SK-N-MC (cell line): ENCODE measurements around the gene ORAI3.
A peak's percentile ranks its signal among the peaks of the same experiment; 100 is the strongest.

Experiments
- DNase-seq: peaks from one replicate; pipeline ENCODE4 v3.0.0-alpha.2; 2011; ENCODE audit warnings: low read depth, low spot score
- H3K27ac ChIP-seq: fragments of 200-600 bp; sonication (generic); 2 replicates; pipeline ENCODE4 v1.5.1; 2016; ENCODE audit warnings: mixed run types
- H3K36me3 ChIP-seq: fragments of 200-600 bp; sonication (generic); 2 replicates; pipeline ENCODE4 v1.6.1; 2017; ENCODE audit warnings: antibody characterized with exemption, low read length, mixed read lengths; ENCODE audit not compliant: insufficient read depth
- H3K4me3 ChIP-seq: fragments of 200-600 bp; sonication (generic); 2 replicates; pipeline ENCODE4 v1.5.1; 2016
- H3K9ac ChIP-seq: fragments of 200-600 bp; sonication (generic); 2 replicates; pipeline ENCODE4 v1.8.0; 2017; ENCODE audit warnings: mixed run types, mixed read lengths; ENCODE audit not compliant: insufficient read length
- H3K9me3 ChIP-seq: fragments of 200-600 bp; sonication (generic); 2 replicates; pipeline ENCODE4 v1.6.1; 2017; ENCODE audit warnings: low read depth, mild to moderate bottlenecking, antibody characterized with exemption, low read length, moderate library complexity, mixed read lengths
- EZH2 ChIP-seq: fragments of 200-600 bp; sonication (generic); IDR thresholded peaks from one replicate; pipeline ENCODE4 v1.6.1; 2017; ENCODE audit warnings: antibody characterized with exemption
- FOXP2 ChIP-seq: optimal IDR thresholded peaks from 2 replicates; pipeline ENCODE3; 2011; ENCODE audit warnings: mild to moderate bottlenecking, moderate library complexity; ENCODE audit not compliant: insufficient read depth; ENCODE audit errors: extremely low read length, control extremely low read depth
- POLR2AphosphoS5 ChIP-seq: IDR thresholded peaks from 2 replicates; pipeline ENCODE4 v1.6.1; 2012; ENCODE audit warnings: mild to moderate bottlenecking, low read depth, low read length, borderline replicate concordance

The ORAI3 gene

DNA sequence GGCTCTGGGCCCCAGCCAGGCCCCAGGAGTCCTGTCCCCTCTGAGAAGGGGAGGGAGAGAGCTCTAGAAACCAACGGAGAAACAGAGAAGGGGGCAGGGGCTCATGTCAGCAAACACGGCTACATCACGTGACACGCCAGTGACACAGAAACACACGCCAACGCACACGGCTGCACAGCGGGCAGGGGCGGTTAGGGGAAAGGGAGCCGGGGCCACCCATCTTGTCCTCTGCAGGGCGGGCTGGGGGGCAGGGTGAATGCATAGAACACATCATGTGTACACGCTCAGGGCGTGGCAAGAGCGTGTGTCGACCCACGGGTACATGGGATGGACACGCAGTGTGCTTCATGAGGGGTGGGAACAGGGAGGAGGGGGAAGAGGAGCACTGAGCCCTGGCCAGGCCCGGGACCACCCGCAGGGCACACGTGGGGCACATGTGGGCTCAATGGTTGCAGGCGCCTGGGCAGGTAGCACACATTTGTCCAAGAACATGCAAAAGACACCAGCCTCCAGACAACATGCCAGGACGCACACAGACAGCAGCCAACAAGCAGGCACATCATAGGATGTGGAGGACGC is 40.7 kb downstream of the ORAI3 start:
- no peak for TF ChIP-seq EZH2
- TF ChIP-seq FOXP2 = no peak
- no peak for TF ChIP-seq POLR2AphosphoS5
- H3K4me3 ChIP-seq = no peak overlapping the region
- no peak overlapping the region for H3K27ac ChIP-seq
- H3K9ac ChIP-seq = no peak overlapping the region
- DNase-seq = no peak
- H3K36me3 ChIP-seq = no peaks in the 10 kb centered on the region; the same call in 1 of the 2 replicates
- no peaks in the 10 kb centered on the region for H3K9me3 ChIP-seq

DNA sequence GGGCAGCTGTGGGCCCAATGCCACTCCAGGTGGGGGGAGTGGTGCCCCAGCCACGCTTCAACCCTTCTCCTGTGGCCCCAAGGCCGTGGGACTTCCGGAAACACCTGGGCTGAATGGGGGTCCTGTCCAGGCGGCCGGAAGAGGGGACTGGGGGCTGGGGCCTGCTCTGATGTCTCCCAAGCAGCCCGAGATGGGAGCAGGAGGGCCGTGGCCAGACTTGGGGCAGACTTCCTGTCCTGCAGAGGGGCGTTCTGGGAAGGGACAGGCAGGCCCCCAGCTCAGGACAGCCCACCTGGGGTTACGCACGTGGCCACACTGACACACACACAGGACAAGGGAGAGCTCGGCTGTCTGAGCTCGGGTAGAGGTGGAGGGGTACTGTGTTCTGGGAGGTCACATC is 41.2 kb downstream of the ORAI3 start:
- TF ChIP-seq EZH2 (no peak), POLR2AphosphoS5 (no peak), FOXP2 (no peak)

DNA sequence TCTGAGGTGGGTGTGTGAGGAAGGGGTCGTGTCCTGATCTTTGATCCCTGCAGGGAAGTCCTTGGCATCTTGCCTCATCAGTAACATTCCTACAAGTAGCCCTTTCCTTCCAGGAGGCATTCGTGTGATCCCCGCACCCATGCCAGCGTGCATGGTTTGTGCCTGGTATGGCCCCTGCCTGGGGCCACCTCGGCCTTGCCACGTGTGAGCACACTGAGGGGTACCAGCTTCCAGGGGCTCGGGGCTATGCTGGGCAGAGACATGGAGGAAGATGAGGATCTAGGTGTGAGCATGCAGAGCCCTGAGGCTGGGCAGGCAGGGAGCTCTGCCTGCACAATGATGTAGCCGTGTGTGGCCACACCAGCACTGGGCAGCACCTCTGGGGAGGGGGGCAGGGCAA is 42.2 kb downstream of the ORAI3 start:
- H3K9me3 ChIP-seq = no peaks in the 10 kb centered on the region
- H3K36me3 ChIP-seq = no peaks in the 10 kb centered on the region
- TF ChIP-seq FOXP2 (no peak), POLR2AphosphoS5 (no peak), EZH2 (no peak)
- no peak overlapping the region for H3K9ac ChIP-seq
- H3K27ac ChIP-seq = no peak overlapping the region
- no peak overlapping the region for H3K4me3 ChIP-seq
- no peak for DNase-seq

More for the DNA sequence above, 41.2 kb downstream of the ORAI3 start:
- H3K36me3 ChIP-seq = no peaks in the 10 kb centered on the region
- no peak for DNase-seq
- no peaks in the 10 kb centered on the region for H3K9me3 ChIP-seq
- H3K27ac ChIP-seq = no peak overlapping the region
- no peak overlapping the region for H3K4me3 ChIP-seq
- H3K9ac ChIP-seq = no peak overlapping the region

DNA sequence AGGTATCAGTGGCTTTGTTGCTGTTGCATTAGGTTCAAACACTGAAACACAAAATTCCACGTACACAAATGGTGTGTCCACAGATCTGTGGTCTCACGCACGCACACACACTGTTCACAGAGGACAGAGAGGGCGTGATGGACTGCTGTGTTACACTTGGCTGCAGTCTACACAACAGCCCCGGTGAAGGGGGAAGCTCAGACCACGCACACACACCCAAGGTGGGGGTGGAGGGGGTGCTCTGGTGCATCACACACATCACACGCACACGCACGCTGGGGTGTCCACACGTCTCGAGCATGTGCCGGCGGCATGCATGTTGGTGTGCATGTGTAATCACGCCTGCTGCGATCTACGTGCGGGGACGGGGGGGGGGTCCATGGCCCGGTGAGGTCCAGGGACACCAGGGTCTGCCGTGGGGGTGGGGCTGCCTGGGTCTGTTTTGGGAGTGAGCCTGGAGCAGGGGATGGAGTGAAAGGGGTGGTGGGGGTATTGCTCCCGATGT is 43.5 kb downstream of the ORAI3 start:
- Histone ChIP-seq H3K9ac (no peak overlapping the region), H3K36me3 (no peaks in the 10 kb centered on the region), H3K27ac (no peak overlapping the region), H3K4me3 (no peak overlapping the region), H3K9me3 (no peaks in the 10 kb centered on the region)
- DNase-seq = no peak
- TF ChIP-seq FOXP2 (no peak), POLR2AphosphoS5 (no peak), EZH2 (no peak)

DNA sequence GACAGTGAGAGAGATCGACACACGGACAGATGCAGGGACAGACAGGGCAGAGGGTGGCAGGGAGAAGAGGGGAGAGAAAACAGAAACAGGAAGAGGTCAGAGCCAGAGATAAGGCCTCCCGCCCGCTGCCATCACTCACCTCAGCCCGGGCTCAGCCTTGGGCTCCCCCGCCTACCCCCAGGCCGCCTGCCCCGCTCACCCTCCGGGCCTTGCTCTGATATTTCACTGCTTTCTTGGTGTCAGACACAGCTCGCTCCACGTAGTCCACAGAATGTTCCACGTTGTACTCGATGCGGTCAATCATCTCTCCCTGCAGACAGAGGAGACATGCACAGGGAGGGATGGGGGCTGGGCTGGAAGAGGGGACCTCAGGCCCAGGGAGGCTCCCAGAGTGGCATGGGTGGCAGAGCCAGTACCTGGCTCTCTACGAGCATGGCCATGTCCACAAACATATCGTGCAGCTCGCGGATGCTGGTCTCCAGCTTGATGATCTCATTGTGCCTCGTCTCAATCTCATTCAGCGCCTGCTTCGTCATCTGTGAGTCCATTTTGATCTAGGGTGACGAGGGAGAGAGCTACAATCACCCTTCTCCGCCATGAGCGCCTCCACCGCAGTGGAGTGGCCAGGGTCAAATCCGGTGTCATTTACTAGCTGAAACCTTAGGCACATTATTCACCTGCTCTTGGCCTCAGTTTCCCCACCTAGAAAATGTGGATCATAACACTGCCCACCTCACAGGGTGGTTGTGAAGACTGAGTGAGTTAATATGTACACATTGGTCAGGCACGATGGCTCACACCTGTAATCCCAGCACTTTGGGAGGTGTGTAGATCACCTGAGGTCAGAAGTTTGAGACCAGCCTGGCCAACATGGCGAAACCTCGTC is 44.3 kb downstream of the ORAI3 start:
- no peaks in the 10 kb centered on the region for H3K36me3 ChIP-seq
- H3K9me3 ChIP-seq = no peaks in the 10 kb centered on the region
- TF ChIP-seq EZH2 = no peak
- TF ChIP-seq POLR2AphosphoS5 = no peak
- no peak for TF ChIP-seq FOXP2
- H3K4me3 ChIP-seq = no peak overlapping the region
- no peak overlapping the region for H3K9ac ChIP-seq
- H3K27ac ChIP-seq = no peak overlapping the region
- DNase-seq = no peak

DNA sequence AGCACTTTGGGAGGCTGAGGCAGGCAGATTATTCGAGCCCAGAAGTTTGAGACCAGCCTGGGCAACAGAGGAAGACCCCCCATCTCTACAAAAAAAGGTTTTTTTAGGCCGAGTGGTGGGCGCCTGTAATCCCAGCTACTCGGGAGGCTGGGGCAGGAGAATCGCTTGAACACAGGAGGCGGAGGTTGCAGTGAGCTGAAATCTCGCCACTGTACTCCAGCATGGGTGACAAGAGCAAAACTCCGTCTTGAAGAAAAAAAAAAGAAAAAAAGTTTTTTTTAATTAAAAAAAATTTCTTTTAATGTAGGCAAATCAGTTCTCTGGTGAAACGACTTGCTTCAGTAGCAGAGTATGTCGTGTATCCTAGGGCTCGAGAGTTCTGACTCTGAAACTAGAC is 47.1 kb downstream of the ORAI3 start:
- Histone ChIP-seq H3K36me3 (no peaks in the 10 kb centered on the region), H3K4me3 (no peak overlapping the region), H3K9ac (no peak overlapping the region), H3K9me3 (no peaks in the 10 kb centered on the region), H3K27ac (no peak overlapping the region)
- no peak for DNase-seq
- TF ChIP-seq FOXP2 (no peak), POLR2AphosphoS5 (no peak), EZH2 (no peak)

DNA sequence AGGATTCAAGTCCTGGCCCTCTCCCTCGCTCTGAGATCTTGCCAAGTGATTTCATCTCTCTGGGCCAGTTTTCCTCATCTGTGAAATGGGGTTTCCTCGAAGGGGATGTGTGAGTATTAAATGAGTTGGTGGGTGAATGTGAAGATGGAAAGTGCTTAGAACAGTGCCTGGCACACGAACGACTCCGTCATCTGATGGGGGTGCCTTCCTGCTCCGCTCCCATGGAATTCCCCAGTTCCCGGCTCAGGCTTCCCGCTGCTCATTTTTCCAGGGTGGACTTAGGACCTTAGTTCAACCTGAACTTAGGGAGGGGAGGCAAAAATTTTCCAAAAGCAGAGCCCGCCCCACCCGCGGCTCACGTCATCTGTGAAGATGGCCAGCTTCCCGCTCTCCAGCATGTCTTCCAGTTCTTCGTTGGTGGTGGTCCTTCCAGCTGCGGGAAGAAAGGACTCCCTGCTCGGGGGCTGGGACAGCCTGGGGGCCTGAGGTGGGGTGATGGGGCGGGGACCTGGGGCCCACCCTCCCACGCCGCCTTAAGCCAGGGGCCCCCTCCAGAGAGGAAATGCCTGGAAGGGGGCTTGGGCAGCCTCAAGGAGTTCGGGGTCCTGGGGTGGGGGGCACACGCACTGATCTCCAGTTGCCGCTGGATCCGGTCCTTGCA is 47.6 kb downstream of the ORAI3 start:
- H3K9me3 ChIP-seq = no peaks in the 10 kb centered on the region
- no peak overlapping the region for H3K9ac ChIP-seq
- TF ChIP-seq POLR2AphosphoS5 (no peak), FOXP2 (no peak), EZH2 (no peak)
- H3K27ac ChIP-seq = no peak overlapping the region
- peak overlapping the region; percentile 73 for H3K4me3 ChIP-seq
- H3K36me3 ChIP-seq = no peaks in the 10 kb centered on the region
- DNase-seq = no peak

DNA sequence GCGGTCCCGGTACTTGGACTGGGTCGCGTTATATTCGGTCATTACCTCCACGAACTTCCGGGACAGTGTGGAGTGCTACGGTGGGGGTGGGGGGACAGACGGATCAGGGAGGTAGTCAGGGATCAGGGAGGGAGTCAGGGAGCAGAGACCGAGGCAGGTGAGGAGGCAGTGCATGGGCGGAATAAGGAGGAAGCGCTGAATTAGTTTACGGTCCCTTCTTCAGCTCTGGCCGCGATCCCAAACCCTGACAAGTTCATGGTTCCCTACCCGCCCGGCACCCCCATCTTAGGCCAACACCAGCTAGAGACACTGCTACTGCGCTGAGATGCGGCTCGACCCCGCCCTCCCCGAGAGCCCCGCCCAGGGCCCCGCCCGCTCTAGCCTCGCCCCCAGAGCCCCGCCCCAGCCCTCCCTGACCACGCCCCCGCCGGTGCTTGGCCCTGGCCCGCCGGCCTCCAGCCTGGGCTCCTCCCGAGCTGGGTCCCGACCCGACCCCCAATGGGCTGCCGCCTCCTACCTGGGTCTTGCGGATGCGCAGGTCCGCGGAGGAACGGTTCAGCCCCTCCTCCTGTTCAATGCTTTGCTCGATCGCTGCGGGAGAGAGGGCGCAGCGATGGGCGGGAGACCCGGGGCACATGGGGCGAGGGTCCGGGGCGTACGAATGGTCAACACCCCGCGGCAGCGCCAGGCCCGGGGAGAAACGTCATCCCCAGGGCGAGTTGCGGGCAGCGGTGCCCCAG is 48.3 kb downstream of the ORAI3 start:
- Histone ChIP-seq H3K4me3 (peak overlapping the region; percentile 73), H3K9me3 (no peaks in the 10 kb centered on the region), H3K9ac (no peak overlapping the region), H3K27ac (no peak overlapping the region), H3K36me3 (no peaks in the 10 kb centered on the region)
- peak; percentile 36; the same call in 1 of the 2 replicates for TF ChIP-seq POLR2AphosphoS5
- TF ChIP-seq EZH2 = no peak
- no peak for DNase-seq
